Glutamatergic neuron (in vitro differentiated cells): ENCODE data around the gene AP1M1. TPM values are rescaled to one million over a fixed set of nuclear protein-coding genes. Genes with fewer than 3 reads are reported as not detected.

Experiments used
- DNase-seq: peaks from one replicate; pipeline ENCODE4 v3.0.0; 2022
- H3K27ac Mint-ChIP-seq: one replicate; pipeline ENCODE4 v1.8.0; 2020; ENCODE audit warnings: mild to moderate bottlenecking, mixed read lengths, inconsistent platforms; ENCODE audit not compliant: unreplicated experiment
- H3K27me3 Mint-ChIP-seq: one replicate; pipeline ENCODE4 v1.8.0; 2020; ENCODE audit warnings: mild to moderate bottlenecking, moderate library complexity, mixed read lengths, inconsistent platforms; ENCODE audit not compliant: unreplicated experiment
- H3K36me3 Mint-ChIP-seq: one replicate; pipeline ENCODE4 v1.8.0; 2020; ENCODE audit warnings: mild to moderate bottlenecking, mixed read lengths, inconsistent platforms; ENCODE audit not compliant: unreplicated experiment
- H3K4me1 Mint-ChIP-seq: one replicate; pipeline ENCODE4 v1.8.0; 2020; ENCODE audit warnings: mild to moderate bottlenecking, low read depth, mixed read lengths, inconsistent platforms; ENCODE audit not compliant: unreplicated experiment
- H3K4me3 Mint-ChIP-seq: one replicate; pipeline ENCODE4 v1.8.0; 2020; ENCODE audit warnings: mild to moderate bottlenecking, mixed read lengths, inconsistent platforms; ENCODE audit not compliant: unreplicated experiment
- H3K9me3 Mint-ChIP-seq: one replicate; pipeline ENCODE4 v1.8.0; 2020; ENCODE audit warnings: mild to moderate bottlenecking, moderate library complexity, mixed read lengths, inconsistent platforms; ENCODE audit not compliant: unreplicated experiment
- CTCF ChIP-seq: fragments of 200-600 bp; sonication (generic); IDR thresholded peaks from one replicate; pipeline ENCODE4 v1.5.0; 2021; ENCODE audit not compliant: partially characterized antibody, unreplicated experiment
- total RNA-seq: library from RNA; stranded (reverse); fragmentation: NEBNext Ultra II Directional; extraction: Animal tissue kit (Norgen Biotek cat#: 25700); gene quantifications from one replicate; pipeline ENCODE4 v1.2.1, GENCODE V29; 2021; ENCODE audit not compliant: unreplicated experiment

Gene AP1M1
- total RNA-seq, 1 donor from 2014 or later, result 87.6 TPM

- DNase-seq, result no peak
- no peak for TF ChIP-seq CTCF
- no peak overlapping the region for H3K4me3 Mint-ChIP-seq
- H3K9me3 Mint-ChIP-seq, result peaks cover 5% of the 10 kb centered on the region
- peaks cover 6% of the 10 kb centered on the region for H3K36me3 Mint-ChIP-seq
- H3K4me1 Mint-ChIP-seq, result no peaks in the 10 kb centered on the region
- peak overlapping the region; percentile 64 for H3K27ac Mint-ChIP-seq
- no peaks in the 10 kb centered on the region for H3K27me3 Mint-ChIP-seq
These were observed 8.9 kb downstream of the AP1M1 start for GRCh38 chr19:16206637-16207036.

DNA sequence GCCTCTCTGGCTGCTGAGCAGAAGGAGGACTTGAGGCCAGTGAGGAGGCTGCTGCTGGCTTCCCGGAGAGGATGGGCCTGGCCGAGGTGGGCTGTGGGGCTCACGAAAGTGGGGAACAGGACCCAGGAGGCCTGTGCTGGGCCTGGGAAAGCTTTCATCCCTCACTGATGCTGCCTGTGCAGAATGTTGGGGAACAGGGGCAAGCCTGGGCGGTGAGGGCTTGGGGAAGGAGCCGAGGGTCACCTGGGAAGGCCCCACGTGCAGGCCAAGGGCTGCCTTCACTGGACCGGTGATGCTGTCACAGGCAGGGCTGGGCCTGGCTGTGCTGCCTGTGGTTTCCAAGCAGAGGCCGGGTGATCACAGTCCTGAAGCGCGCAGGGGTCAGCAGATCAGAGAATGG lies 9.4 kb downstream of the AP1M1 start:
- Mint-ChIP-seq H3K36me3 (peaks cover 11% of the 10 kb centered on the region), H3K4me3 (no peak overlapping the region), H3K4me1 (no peaks in the 10 kb centered on the region), H3K27ac (no peak overlapping the region), H3K9me3 (peaks cover 5% of the 10 kb centered on the region), H3K27me3 (no peaks in the 10 kb centered on the region)
- no peak for TF ChIP-seq CTCF
- DNase-seq, result no peak

DNA sequence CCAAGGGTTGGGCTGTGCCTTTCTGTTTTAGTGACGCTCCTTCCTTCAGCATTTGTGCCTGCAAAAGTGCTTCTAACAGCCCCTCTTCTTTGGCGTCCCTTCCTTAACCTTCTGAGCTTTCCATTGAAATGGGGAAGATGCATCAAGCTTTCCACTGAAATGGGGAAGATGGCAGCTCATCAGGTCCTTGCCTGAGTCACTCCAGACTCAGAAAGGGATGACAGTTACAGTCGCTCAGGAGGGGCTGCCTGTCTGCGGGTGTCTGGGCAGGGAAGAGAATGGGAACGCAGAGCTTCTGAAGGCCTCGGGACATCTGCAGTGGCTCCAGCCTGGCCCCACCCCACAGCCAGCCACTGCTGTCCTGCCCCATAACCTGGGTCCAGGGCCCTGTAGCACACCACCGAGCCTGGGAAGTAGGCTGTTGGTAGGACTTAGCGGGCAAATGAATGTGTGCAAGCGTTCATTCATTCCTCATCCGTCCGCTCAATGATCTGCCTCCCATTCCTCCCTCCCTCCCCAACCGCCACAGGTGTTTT lies 9.8 kb downstream of the AP1M1 start:
- no peaks in the 10 kb centered on the region for H3K27me3 Mint-ChIP-seq
- peaks cover 3% of the 10 kb centered on the region for H3K9me3 Mint-ChIP-seq
- no peak for TF ChIP-seq CTCF
- peaks cover 15% of the 10 kb centered on the region for H3K36me3 Mint-ChIP-seq
- no peak overlapping the region for H3K4me3 Mint-ChIP-seq
- DNase-seq, result no peak
- H3K4me1 Mint-ChIP-seq, result no peaks in the 10 kb centered on the region
- no peak overlapping the region for H3K27ac Mint-ChIP-seq

DNA sequence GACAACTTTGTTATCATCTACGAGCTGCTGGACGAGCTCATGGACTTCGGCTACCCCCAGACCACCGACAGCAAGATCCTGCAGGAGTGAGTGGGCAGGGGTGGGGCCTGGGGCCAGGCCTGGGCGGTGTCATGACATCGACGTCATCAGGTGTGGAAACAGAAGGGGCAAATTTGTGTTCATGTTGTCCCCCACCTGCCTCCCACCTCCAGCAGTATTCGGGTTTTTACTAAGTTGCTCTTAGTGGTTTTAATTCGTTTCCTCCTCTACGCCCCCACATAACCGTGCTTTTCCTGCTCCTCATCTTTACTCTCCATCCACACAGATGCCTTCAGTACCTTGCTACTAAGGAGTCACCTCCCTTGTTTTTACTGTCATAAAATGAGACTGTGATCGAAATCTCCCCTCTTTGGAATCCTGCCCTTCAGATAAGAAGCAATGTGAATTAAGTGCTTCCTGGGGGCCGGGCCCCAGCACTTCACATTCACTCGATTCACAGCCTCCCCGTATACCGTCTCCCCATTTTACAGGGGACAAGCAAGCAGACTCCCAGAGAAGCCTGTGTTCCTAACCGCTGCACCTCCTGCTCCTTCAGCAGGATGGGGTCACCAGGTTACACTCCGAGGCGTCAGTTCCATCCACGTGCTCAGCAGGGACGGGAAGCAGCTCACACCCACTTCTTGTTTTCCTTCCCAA lies 10.5 kb downstream of the AP1M1 start:
- no peak overlapping the region for H3K27ac Mint-ChIP-seq
- peaks cover 3% of the 10 kb centered on the region for H3K9me3 Mint-ChIP-seq
- H3K27me3 Mint-ChIP-seq, result no peaks in the 10 kb centered on the region
- TF ChIP-seq CTCF, result no peak
- no peak overlapping the region for H3K4me3 Mint-ChIP-seq
- peaks cover 19% of the 10 kb centered on the region for H3K36me3 Mint-ChIP-seq
- no peak for DNase-seq
- H3K4me1 Mint-ChIP-seq, result no peaks in the 10 kb centered on the region
